HFF-Myc (cell line): ENCODE measurements around the gene DSG4.

Experiments
- DNase-seq: peaks from one replicate; pipeline ENCODE4 v3.0.0-alpha.2; 2011; ENCODE audit warnings: low read depth; ENCODE audit errors: extremely low read depth
- H3K4me3 ChIP-seq: replicated peaks from 2 replicates; pipeline ENCODE4 v1.5.1; 2011; ENCODE audit warnings: low read depth, mild to moderate bottlenecking, control low read depth, low read length
- CTCF ChIP-seq: IDR thresholded peaks from 2 replicates; pipeline ENCODE4 v1.5.1; 2012; ENCODE audit warnings: mild to moderate bottlenecking, low read depth, low read length, control low read depth; ENCODE audit errors: missing control alignments

The DSG4 gene

GRCh38 chr18:31369478-31369877, 7.1 kb upstream of the DSG4 start:
- H3K4me3 ChIP-seq, result no peak overlapping the region
- DNase-seq, result no peak
- no peak for TF ChIP-seq CTCF

- no peak for DNase-seq
- H3K4me3 ChIP-seq, result no peak overlapping the region
- TF ChIP-seq CTCF, result no peak
Measured at GRCh38 chr18:31371989-31372388, 4.6 kb upstream of the DSG4 start.

- TF ChIP-seq CTCF, result no peak
- no peak overlapping the region for H3K4me3 ChIP-seq
- no peak for DNase-seq
Measured at GRCh38 chr18:31373641-31374040, 2.9 kb upstream of the DSG4 start.

- TF ChIP-seq CTCF, result no peak
- no peak for DNase-seq
- H3K4me3 ChIP-seq, result no peak overlapping the region
Measured at GRCh38 chr18:31380912-31381311, 4.3 kb downstream of the DSG4 start.

- no peak overlapping the region for H3K4me3 ChIP-seq
- no peak for TF ChIP-seq CTCF
- no peak for DNase-seq
Measured at GRCh38 chr18:31382107-31382506, 5.5 kb downstream of the DSG4 start.

GRCh38 chr18:31386741-31387140, 10.2 kb downstream of the DSG4 start:
- H3K4me3 ChIP-seq, result no peak overlapping the region
- DNase-seq, result no peak
- no peak for TF ChIP-seq CTCF

- DNase-seq, result no peak
- no peak for TF ChIP-seq CTCF
- no peak overlapping the region for H3K4me3 ChIP-seq
Measured at GRCh38 chr18:31393286-31393685, 16.7 kb downstream of the DSG4 start.
